OCI-LY3 (cell line): ENCODE results near the gene GAB2.

ENCODE experiments used
- H2AFZ ChIP-seq: fragments of 200-600, 300-600 bp; shearing (Covaris generic); 2 replicates; pipeline ENCODE4 v1.6.0; 2014; ENCODE audit warnings: antibody characterized with exemption, low read depth, low read length
- H3K27ac ChIP-seq: fragments of 200-600, 300-600 bp; sonication (generic); 2 replicates; pipeline ENCODE4 v1.5.1; 2014; ENCODE audit warnings: mild to moderate bottlenecking, low read length, moderate library complexity, mixed read lengths
- H3K27me3 ChIP-seq: fragments of 200-600, 300-600 bp; sonication (generic); 2 replicates; pipeline ENCODE4 v1.6.1; 2014; ENCODE audit warnings: low read depth, low read length, mixed read lengths
- H3K36me3 ChIP-seq: fragments of 200-600, 300-600 bp; sonication (generic); replicated peaks from 2 replicates; pipeline ENCODE3; 2014; ENCODE audit warnings: low read depth, low read length, mixed read lengths
- H3K4me1 ChIP-seq: fragments of 300-600, 200-600 bp; sonication (generic); 2 replicates; pipeline ENCODE4 v1.6.1; 2014; ENCODE audit warnings: low read length, mixed read lengths
- H3K4me2 ChIP-seq: fragments of 200-600, 300-600 bp; sonication (generic); 2 replicates; pipeline ENCODE4 v1.6.1; 2014; ENCODE audit warnings: low read length, mixed read lengths
- H3K4me3 ChIP-seq: fragments of 300-600, 200-600 bp; sonication (generic); 2 replicates; pipeline ENCODE4 v1.5.1; 2014; ENCODE audit warnings: antibody characterized with exemption, mild to moderate bottlenecking, low read length, moderate library complexity
- H3K79me2 ChIP-seq: fragments of 300-600, 200-600 bp; shearing (Covaris generic); 2 replicates; pipeline ENCODE4 v1.6.1; 2014; ENCODE audit warnings: mild to moderate bottlenecking, low read length, mixed read lengths
- H3K9ac ChIP-seq: fragments of 300-600, 200-600 bp; shearing (Covaris generic); 2 replicates; pipeline ENCODE4 v1.6.0; 2014; ENCODE audit warnings: mild to moderate bottlenecking, low read length, moderate library complexity
- H3K9me3 ChIP-seq: fragments of 200-600, 300-600 bp; shearing (Covaris generic); 2 replicates; pipeline ENCODE4 v1.6.1; 2014; ENCODE audit warnings: low read length, mixed read lengths; ENCODE audit not compliant: insufficient read depth
- H4K20me1 ChIP-seq: fragments of 200-600, 300-600 bp; sonication (generic); 2 replicates; pipeline ENCODE4 v1.6.1; 2016; ENCODE audit warnings: low read length, mixed read lengths; ENCODE audit not compliant: insufficient read depth
- CTCF ChIP-seq: fragments of 200-600, 300-600 bp; sonication (generic); IDR thresholded peaks from 2 replicates; pipeline ENCODE4 v1.5.1; 2014; ENCODE audit warnings: antibody characterized with exemption, low read length, low read depth
- EZH2phosphoT487 ChIP-seq: fragments of 200-600 bp; shearing (Covaris generic); IDR thresholded peaks from 2 replicates; pipeline ENCODE4 v1.6.1; 2018; ENCODE audit warnings: antibody characterized with exemption, mixed run types, low read depth

The GAB2 gene

GRCh38 chr11:78428266-78428636, 10.6 kb upstream of the GAB2 start:
- no peaks in the 10 kb centered on the region for H3K79me2 ChIP-seq
- H3K4me2 ChIP-seq: peak overlapping the region; percentile 94
- H3K9me3 ChIP-seq: no peaks in the 10 kb centered on the region
- H4K20me1 ChIP-seq: no peaks in the 10 kb centered on the region
- H3K27ac ChIP-seq: peak overlapping the region; percentile 95
- H3K4me3 ChIP-seq: peak overlapping the region; percentile 67
- no peak overlapping the region for H2AFZ ChIP-seq
- no peaks in the 10 kb centered on the region for H3K36me3 ChIP-seq
- H3K4me1 ChIP-seq: peaks cover 83% of the 10 kb centered on the region
- H3K9ac ChIP-seq: peak overlapping the region; percentile 75
- H3K27me3 ChIP-seq: no peaks in the 10 kb centered on the region
- no peak for TF ChIP-seq EZH2phosphoT487
- no peak for TF ChIP-seq CTCF

- H3K27ac ChIP-seq: peak overlapping the region; percentile 95
- peak overlapping the region; percentile 75 for H3K9ac ChIP-seq
Observed at GRCh38 chr11:78427615-78428265, 10.1 kb upstream of the GAB2 start.

GRCh38 chr11:78426845-78427244, 9.2 kb upstream of the GAB2 start:
- H3K4me2 ChIP-seq: peak overlapping the region; percentile 94

More at GRCh38 chr11:78427615-78428265, 10.1 kb upstream of the GAB2 start:
- TF ChIP-seq CTCF (no peak), EZH2phosphoT487 (no peak)
- peak overlapping the region; percentile 94 for H3K4me2 ChIP-seq
- H3K27me3 ChIP-seq: no peaks in the 10 kb centered on the region
- H2AFZ ChIP-seq: no peak overlapping the region
- no peaks in the 10 kb centered on the region for H3K79me2 ChIP-seq
- H3K4me1 ChIP-seq: peaks cover 86% of the 10 kb centered on the region
- no peaks in the 10 kb centered on the region for H4K20me1 ChIP-seq
- peak overlapping the region; percentile 67 for H3K4me3 ChIP-seq
- no peaks in the 10 kb centered on the region for H3K9me3 ChIP-seq
- H3K36me3 ChIP-seq: no peaks in the 10 kb centered on the region

More at GRCh38 chr11:78426845-78427244, 9.2 kb upstream of the GAB2 start:
- Histone ChIP-seq H3K27me3 (no peaks in the 10 kb centered on the region), H3K9ac (peak overlapping the region; percentile 75), H3K9me3 (no peaks in the 10 kb centered on the region), H3K4me3 (peak overlapping the region; percentile 67), H3K27ac (peak overlapping the region; percentile 95), H2AFZ (no peak overlapping the region), H3K4me1 (peaks cover 82% of the 10 kb centered on the region), H3K36me3 (no peaks in the 10 kb centered on the region), H4K20me1 (no peaks in the 10 kb centered on the region), H3K79me2 (no peaks in the 10 kb centered on the region)
- TF ChIP-seq CTCF (no peak), EZH2phosphoT487 (no peak)
